Measurements from ENCODE around the gene CCDC178. TPM values are rescaled to one million over a fixed set of nuclear protein-coding genes. Genes with fewer than 3 reads are reported as not detected.

CCDC178 gene
- total RNA-seq, 3 donors from 2014 or later = not detected

- no peaks in the 10 kb centered on the region for H3K4me1 ChIP-seq (ENCODE audit: low read depth)
- TF ChIP-seq CTCF (IDR thresholded peaks at IDR 0.05) = no peak
- no peaks in the 10 kb centered on the region for H3K9me3 ChIP-seq
- ATAC-seq (peak; percentile 100), DNase-seq (peak; percentile 59 to 91 (median 64))
- intact Hi-C loops (cut with DNase I, micrococcal nuclease) = no loop called here
- H3K36me3 ChIP-seq (ENCODE audit: low read depth) = no peaks in the 10 kb centered on the region
- no peak overlapping the region for H3K4me3 ChIP-seq
These were observed 324.1 kb downstream of the CCDC178 start for GRCh38 chr18:33116376-33116775.

- Histone ChIP-seq H3K4me1 (ENCODE audit: low read depth) (no peaks in the 10 kb centered on the region), H3K4me3 (no peak overlapping the region), H3K36me3 (ENCODE audit: low read depth) (no peaks in the 10 kb centered on the region), H3K9me3 (no peaks in the 10 kb centered on the region)
- intact Hi-C loops (cut with DNase I, micrococcal nuclease) = no loop called here
- TF ChIP-seq CTCF (IDR thresholded peaks at IDR 0.05) = no peak
- DNase-seq = no peak
- peak; percentile 68 for ATAC-seq
These were observed 324.6 kb downstream of the CCDC178 start for GRCh38 chr18:33115917-33116316.

- intact Hi-C loops (cut with DNase I, micrococcal nuclease) = no loop called here
- Histone ChIP-seq H3K4me1 (ENCODE audit: low read depth) (no peaks in the 10 kb centered on the region), H3K4me3 (no peak overlapping the region), H3K9me3 (no peaks in the 10 kb centered on the region), H3K36me3 (ENCODE audit: low read depth) (no peaks in the 10 kb centered on the region)
- no peak for TF ChIP-seq CTCF (IDR thresholded peaks at IDR 0.05)
- ATAC-seq (no peak), DNase-seq (peak in 2 of 3 donors; percentile 10 to 21)
These were observed 325.0 kb downstream of the CCDC178 start for GRCh38 chr18:33115476-33115875.

GRCh38 chr18:33114749-33115148 is 325.8 kb downstream of the CCDC178 start:
- ATAC-seq = no peak
- TF ChIP-seq CTCF (IDR thresholded peaks at IDR 0.05) = no peak
- DNase-seq = no peak
- H3K9me3 ChIP-seq = no peaks in the 10 kb centered on the region
- intact Hi-C loops (cut with DNase I, micrococcal nuclease) = no loop called here
- no peaks in the 10 kb centered on the region for H3K4me1 ChIP-seq (ENCODE audit: low read depth)
- no peak overlapping the region for H3K4me3 ChIP-seq
- no peaks in the 10 kb centered on the region for H3K36me3 ChIP-seq (ENCODE audit: low read depth)

- intact Hi-C loops (cut with DNase I, micrococcal nuclease) = no loop called here
- no peaks in the 10 kb centered on the region for H3K9me3 ChIP-seq
- TF ChIP-seq CTCF (IDR thresholded peaks at IDR 0.05) = no peak
- no peak overlapping the region for H3K4me3 ChIP-seq
- ATAC-seq = no peak
- H3K36me3 ChIP-seq (ENCODE audit: low read depth) = no peaks in the 10 kb centered on the region
- H3K4me1 ChIP-seq (ENCODE audit: low read depth) = no peaks in the 10 kb centered on the region
- no peak for DNase-seq
These were observed 327.1 kb downstream of the CCDC178 start for GRCh38 chr18:33113416-33113815.

GRCh38 chr18:33107511-33107910 is 333.0 kb downstream of the CCDC178 start:
- intact Hi-C loops (cut with DNase I, micrococcal nuclease) = no loop called here
- ATAC-seq = no peak

More at GRCh38 chr18:33107511-33107910, 333.0 kb downstream of the CCDC178 start:
- no peak for TF ChIP-seq CTCF (IDR thresholded peaks at IDR 0.05)
- no peak for DNase-seq
- Histone ChIP-seq H3K36me3 (ENCODE audit: low read depth) (no peaks in the 10 kb centered on the region), H3K4me3 (no peak overlapping the region), H3K9me3 (no peaks in the 10 kb centered on the region), H3K4me1 (ENCODE audit: low read depth) (no peaks in the 10 kb centered on the region)
